Stimulated activated naive CD8-positive, alpha-beta T cell treated with anti-CD3 and anti-CD28 coated beads, Interleukin-15, amount 100 ng/mL, for 72 hours (primary cell): Measurements from ENCODE around the gene SUN5.
"Not testable (repeated sequence)": the region's sequence is repeated elsewhere in the genome, so short reads cannot be mapped to it uniquely, and the experiment has no call there.

Source experiments
- ATAC-seq: fragments of 150-1000 bp; cut with Tn5 transposase; 2 replicates; pipeline ENCODE4 v1.10.0; 2021; ENCODE audit warnings: mild to moderate bottlenecking, moderate library complexity
- DNase-seq, 2 donors: peaks; one replicate each; pipeline ENCODE4 v3.0.0; 2021 to 2022
- H3K27ac Mint-ChIP-seq, 2 donors: one replicate each; pipeline ENCODE4 v1.8.0; 2022; ENCODE audit warnings: mild to moderate bottlenecking in 2 of 2, mixed read lengths in 2 of 2, moderate library complexity in 2 of 2
- H3K27me3 Mint-ChIP-seq: one replicate; pipeline ENCODE4 v1.8.0; 2022; ENCODE audit warnings: mixed read lengths
- H3K4me1 Mint-ChIP-seq: one replicate; pipeline ENCODE4 v1.8.0; 2022; ENCODE audit warnings: mild to moderate bottlenecking, mixed read lengths
- H3K4me3 Mint-ChIP-seq, 2 donors: one replicate each; pipeline ENCODE4 v1.8.0; 2022; ENCODE audit warnings: mild to moderate bottlenecking in 2 of 2, mixed read lengths in 2 of 2, moderate library complexity in 1 of 2
- H3K9me3 Mint-ChIP-seq, 2 donors: one replicate each; pipeline ENCODE4 v1.8.0; 2022; ENCODE audit warnings: mixed read lengths in 2 of 2

Gene SUN5

GRCh38 chr20:32970115-32970972 is 33.9 kb downstream of the SUN5 start:
- Mint-ChIP-seq H3K4me3 (peak overlapping the region in 1 of 2 donors; percentile 44), H3K9me3 (peaks cover 5 to 8% of the 10 kb centered on the region in 2 donors), H3K4me1 (no peaks in the 10 kb centered on the region), H3K27ac (peak overlapping the region; percentile 72 to 92), H3K27me3 (no peaks in the 10 kb centered on the region)
- DNase-seq (peak in 1 of 2 donors; percentile 35), ATAC-seq (no peak)

GRCh38 chr20:32969356-32970114 is 34.7 kb downstream of the SUN5 start:
- Mint-ChIP-seq H3K27ac (peak overlapping the region; percentile 72 to 92), H3K27me3 (no peaks in the 10 kb centered on the region), H3K9me3 (peaks cover 0 to 5% of the 10 kb centered on the region in 2 donors), H3K4me1 (no peaks in the 10 kb centered on the region), H3K4me3 (peak overlapping the region in 1 of 2 donors; percentile 8)
- ATAC-seq: no peak
- peak in 1 of 2 donors; percentile 7 for DNase-seq

GRCh38 chr20:32968478-32969241 is 35.6 kb downstream of the SUN5 start:
- Mint-ChIP-seq H3K27ac (peak overlapping the region; percentile 91 to 94), H3K4me1 (peaks cover 5% of the 10 kb centered on the region), H3K27me3 (no peaks in the 10 kb centered on the region), H3K9me3 (peaks cover 0 to 5% of the 10 kb centered on the region in 2 donors), H3K4me3 (peak overlapping the region; percentile 30 to 42)
- DNase-seq (peak in 1 of 2 donors; percentile 24), ATAC-seq (no peak)

GRCh38 chr20:32967961-32968457 is 36.2 kb downstream of the SUN5 start:
- ATAC-seq (peak; percentile 19), DNase-seq (peak; percentile 50 to 65)
- Mint-ChIP-seq H3K9me3 (peaks cover 0 to 5% of the 10 kb centered on the region in 2 donors), H3K4me1 (peaks cover 12% of the 10 kb centered on the region), H3K27me3 (no peaks in the 10 kb centered on the region), H3K4me3 (peak overlapping the region; percentile 68 to 72), H3K27ac (peak overlapping the region; percentile 91 to 94)

- Mint-ChIP-seq H3K4me3 (peak overlapping the region; percentile 68 to 72), H3K27ac (peak overlapping the region; percentile 91 to 94), H3K27me3 (no peaks in the 10 kb centered on the region), H3K4me1 (peaks cover 21% of the 10 kb centered on the region), H3K9me3 (peaks cover 0 to 5% of the 10 kb centered on the region in 2 donors)
- DNase-seq: peak; percentile 59 to 78
- ATAC-seq: peak; percentile 77
These were observed 37.1 kb downstream of the SUN5 start for GRCh38 chr20:32966881-32967781.

GRCh38 chr20:32966382-32966781 is 37.9 kb downstream of the SUN5 start:
- Mint-ChIP-seq H3K4me3 (peak overlapping the region in 1 of 2 donors; percentile 44), H3K9me3 (peaks cover 0 to 5% of the 10 kb centered on the region in 2 donors), H3K4me1 (peaks cover 28% of the 10 kb centered on the region), H3K27me3 (no peaks in the 10 kb centered on the region), H3K27ac (peak overlapping the region in 1 of 2 donors; percentile 42)
- DNase-seq: peak in 1 of 2 donors; percentile 12
- no peak for ATAC-seq

- H3K27me3 Mint-ChIP-seq: no peaks in the 10 kb centered on the region
- peaks cover 0 to 5% of the 10 kb centered on the region in 2 donors for H3K9me3 Mint-ChIP-seq
- peak overlapping the region in 1 of 2 donors; percentile 44 for H3K4me3 Mint-ChIP-seq
- DNase-seq (peak in 1 of 2 donors; percentile 29), ATAC-seq (peak; percentile 16)
- H3K4me1 Mint-ChIP-seq: peaks cover 33% of the 10 kb centered on the region
- peak overlapping the region in 1 of 2 donors; percentile 71 for H3K27ac Mint-ChIP-seq
These were observed 38.5 kb downstream of the SUN5 start for GRCh38 chr20:32965581-32966373.

- DNase-seq: peak in 1 of 2 donors; percentile 8
- H3K4me3 Mint-ChIP-seq: no peak overlapping the region
- H3K27ac Mint-ChIP-seq: peak overlapping the region in 1 of 2 donors; percentile 77
- ATAC-seq: no peak
- peaks cover 0 to 5% of the 10 kb centered on the region in 2 donors for H3K9me3 Mint-ChIP-seq
- no peaks in the 10 kb centered on the region for H3K27me3 Mint-ChIP-seq
- peaks cover 33% of the 10 kb centered on the region for H3K4me1 Mint-ChIP-seq
These were observed 39.1 kb downstream of the SUN5 start for GRCh38 chr20:32965115-32965514.

GRCh38 chr20:32964575-32964974 is 39.7 kb downstream of the SUN5 start:
- DNase-seq (peak in 1 of 2 donors; percentile 2), ATAC-seq (no peak)
- H3K4me3 Mint-ChIP-seq: no peak overlapping the region
- H3K27ac Mint-ChIP-seq: no peak overlapping the region
- H3K27me3 Mint-ChIP-seq: no peaks in the 10 kb centered on the region
- H3K9me3 Mint-ChIP-seq: peaks cover 1 to 5% of the 10 kb centered on the region in 2 donors
- H3K4me1 Mint-ChIP-seq: peaks cover 33% of the 10 kb centered on the region

- peak in 1 of 2 donors; percentile 6 for DNase-seq
- no peak for ATAC-seq
- Mint-ChIP-seq H3K27me3 (no peaks in the 10 kb centered on the region), H3K4me1 (peaks cover 33% of the 10 kb centered on the region), H3K27ac (no peak overlapping the region), H3K4me3 (no peak overlapping the region), H3K9me3 (peaks cover 1 to 15% of the 10 kb centered on the region in 2 donors)
These were observed 41.1 kb downstream of the SUN5 start for GRCh38 chr20:32963176-32963575.

GRCh38 chr20:32962646-32963045 is 41.6 kb downstream of the SUN5 start:
- not testable (repeated sequence) for H3K27me3 Mint-ChIP-seq, H3K4me3 Mint-ChIP-seq, ATAC-seq, H3K27ac Mint-ChIP-seq
- Mint-ChIP-seq H3K4me1 (peaks cover 33% of the 10 kb centered on the region), H3K9me3 (peaks cover 7 to 21% of the 10 kb centered on the region in 2 donors)
- DNase-seq: peak in 1 of 2 donors; percentile 3

- Mint-ChIP-seq H3K27me3 (no peaks in the 10 kb centered on the region), H3K4me3 (no peak overlapping the region), H3K4me1 (peaks cover 33% of the 10 kb centered on the region), H3K27ac (peak overlapping the region; percentile 48 to 82), H3K9me3 (peaks cover 11 to 25% of the 10 kb centered on the region in 2 donors)
- ATAC-seq (no peak), DNase-seq (no peak)
These were observed 42.2 kb downstream of the SUN5 start for GRCh38 chr20:32962053-32962452.
